Measurements from ENCODE around the gene KATNAL2. TPM values are rescaled to one million over a fixed set of nuclear protein-coding genes. Genes with fewer than 3 reads are reported as not detected.

KATNAL2 gene
- total RNA-seq, 2 experiments from 2014 or later: 0.87 to 1.0 TPM

- Mint-ChIP-seq H3K36me3 (ENCODE audit: low read depth) (peaks cover 17% of the 10 kb centered on the region), H3K4me1 (peaks cover 14% of the 10 kb centered on the region), H3K27ac (no peak overlapping the region), H3K9me3 (no peaks in the 10 kb centered on the region), H3K4me3 (no peak overlapping the region), H3K27me3 (no peaks in the 10 kb centered on the region)
- ChIA-PET CTCF (no interaction called here), POLR2A (no interaction called here)
- DNase-seq: no peak
Measured at GRCh38 chr18:46909497-46909896, 7.9 kb upstream of the KATNAL2 start.

DNA sequence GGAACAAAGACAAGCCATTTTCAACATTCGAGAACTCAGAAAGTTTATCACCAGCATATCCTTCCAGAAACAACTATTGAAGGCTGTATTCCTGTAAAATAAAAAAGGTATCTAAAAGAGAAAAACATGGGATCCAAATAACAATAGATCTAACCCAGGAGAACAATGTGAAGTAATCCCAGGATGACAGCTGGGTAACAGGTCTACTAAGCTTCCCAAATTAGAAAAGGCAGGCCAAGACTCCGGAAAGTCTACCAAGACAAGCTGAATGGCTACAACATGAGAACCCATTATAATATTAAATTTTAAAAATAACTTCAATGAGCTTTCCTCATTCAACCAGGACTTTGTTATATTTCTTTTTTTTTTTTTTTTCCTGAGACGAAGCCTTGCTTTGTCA lies 6.5 kb upstream of the KATNAL2 start:
- Mint-ChIP-seq H3K27me3 (no peaks in the 10 kb centered on the region), H3K27ac (no peak overlapping the region), H3K4me3 (no peak overlapping the region), H3K36me3 (ENCODE audit: low read depth) (peaks cover 15% of the 10 kb centered on the region), H3K9me3 (no peaks in the 10 kb centered on the region), H3K4me1 (peaks cover 27% of the 10 kb centered on the region)
- POLR2A ChIA-PET: no interaction called here
- CTCF ChIA-PET: interaction anchor here (0.6 kb wide), 2 partner anchors 34 to 205 kb away, joined by 4 read pairs; no protein-coding TSS in a partner anchor
- no peak for DNase-seq

DNA sequence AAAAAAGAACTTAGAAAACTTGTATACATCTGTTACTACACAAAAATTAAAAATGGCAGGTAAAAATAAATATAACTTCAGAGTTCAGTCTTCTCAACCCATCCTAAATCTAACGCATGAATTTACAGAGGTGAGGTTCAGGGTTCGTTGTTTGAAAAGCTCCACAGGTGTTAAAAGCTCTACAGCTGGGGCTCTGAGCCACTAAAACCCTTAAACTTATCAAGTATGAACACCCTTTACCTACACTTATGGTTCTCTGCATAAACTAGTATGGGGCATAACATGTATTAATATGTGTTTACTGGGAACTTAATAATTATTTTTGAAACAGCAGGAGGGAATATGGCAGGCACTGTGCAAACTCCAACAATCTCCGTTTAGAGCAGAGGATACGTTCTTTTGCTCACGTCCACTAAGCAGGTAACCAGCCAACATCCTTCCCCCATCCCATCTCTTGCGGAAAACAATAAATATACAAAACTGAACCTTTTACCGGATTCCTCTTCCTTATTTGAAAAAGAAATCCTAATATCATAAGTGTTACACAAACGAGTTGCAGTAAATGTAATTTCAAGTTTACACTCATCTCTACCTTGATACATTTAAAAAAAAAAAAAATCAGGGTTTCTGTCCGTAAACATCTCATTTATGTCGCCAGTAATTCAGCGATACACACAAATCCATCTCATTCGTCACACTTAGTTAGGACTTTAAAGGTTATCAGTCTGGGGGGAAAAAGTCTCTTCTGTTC lies 1.4 kb upstream of the KATNAL2 start:
- H3K4me1 Mint-ChIP-seq: peaks cover 44% of the 10 kb centered on the region
- peaks cover 2% of the 10 kb centered on the region for H3K36me3 Mint-ChIP-seq (ENCODE audit: low read depth)
- CTCF ChIA-PET: no interaction called here
- peak overlapping the region; percentile 89 for H3K27ac Mint-ChIP-seq
- POLR2A ChIA-PET: no interaction called here
- H3K4me3 Mint-ChIP-seq: peak overlapping the region; percentile 81
- H3K9me3 Mint-ChIP-seq: no peaks in the 10 kb centered on the region
- DNase-seq: no peak
- H3K27me3 Mint-ChIP-seq: no peaks in the 10 kb centered on the region

DNA sequence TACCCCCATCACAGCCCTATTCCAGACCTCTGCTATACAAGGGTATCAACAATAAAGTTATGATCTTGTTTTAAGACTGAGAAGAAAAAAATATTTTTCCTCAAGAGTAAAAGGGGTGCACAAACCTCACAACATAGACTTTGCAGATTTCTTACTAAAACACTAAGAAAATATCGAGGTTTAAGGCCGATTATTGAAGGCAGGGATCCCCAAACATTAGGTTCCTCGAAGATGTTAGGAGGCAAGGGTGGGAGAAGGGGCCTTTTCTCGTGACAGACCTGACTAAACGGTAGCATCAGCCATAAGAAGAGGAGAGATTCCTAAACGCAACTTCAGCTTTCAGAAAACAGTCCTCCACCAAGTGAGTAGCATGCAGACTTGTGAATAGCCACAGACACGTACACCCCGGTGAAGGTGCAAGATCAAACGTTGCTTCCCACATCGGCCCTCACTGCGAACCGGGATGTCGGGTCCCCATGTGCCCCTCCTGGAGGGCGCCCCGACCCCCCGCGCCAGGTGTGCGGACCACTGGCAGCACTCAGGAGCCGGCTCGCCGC lies 773 bp upstream of the KATNAL2 start:
- peak overlapping the region; percentile 89 for H3K27ac Mint-ChIP-seq
- H3K9me3 Mint-ChIP-seq: no peaks in the 10 kb centered on the region
- H3K36me3 Mint-ChIP-seq (ENCODE audit: low read depth): peaks cover 2% of the 10 kb centered on the region
- ChIA-PET POLR2A (no interaction called here), CTCF (interaction anchor here (0.5 kb wide), 1 partner anchor 143 kb away, joined by 3 read pairs; no protein-coding TSS in a partner anchor)
- H3K27me3 Mint-ChIP-seq: no peaks in the 10 kb centered on the region
- H3K4me3 Mint-ChIP-seq: peak overlapping the region; percentile 81
- peak; percentile 45 for DNase-seq
- peaks cover 44% of the 10 kb centered on the region for H3K4me1 Mint-ChIP-seq

DNA sequence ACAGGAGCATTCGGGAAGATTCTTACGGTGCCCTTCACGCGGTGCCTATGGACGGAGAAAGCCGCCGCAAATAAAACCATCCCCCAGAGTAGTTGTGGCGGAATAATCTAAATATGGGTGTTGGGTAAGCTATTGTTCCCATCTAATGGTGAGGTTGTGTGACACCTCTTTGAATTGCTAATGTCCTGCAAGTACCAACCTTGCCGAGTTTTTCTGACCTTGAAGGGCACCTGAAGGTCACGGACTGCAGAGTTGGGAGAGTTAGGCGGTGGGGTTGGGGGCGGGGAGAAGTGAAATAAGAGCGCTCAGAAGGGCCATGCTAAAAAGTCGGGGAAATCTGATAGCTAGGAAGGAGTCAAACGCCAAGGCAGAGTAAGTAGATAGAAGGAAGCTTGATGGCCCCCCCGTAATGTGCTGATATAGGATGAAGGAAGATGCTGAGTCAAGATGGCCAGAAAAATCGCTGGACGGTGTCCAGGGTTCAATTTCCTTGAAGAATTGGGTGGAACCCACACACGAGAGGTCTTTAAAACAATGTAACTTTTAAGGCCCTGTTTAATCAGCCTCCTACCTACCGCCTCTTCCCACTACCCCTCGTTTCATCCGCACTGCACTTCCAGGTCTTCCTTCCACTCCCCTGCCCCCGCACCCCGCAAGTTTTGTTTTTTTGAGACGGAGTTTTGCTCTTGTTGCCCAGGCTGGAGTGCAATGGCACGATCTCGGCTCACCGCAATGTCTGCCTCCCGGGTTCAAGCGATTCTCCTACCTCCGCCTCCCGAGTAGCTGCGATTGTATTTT lies 600 bp downstream of the KATNAL2 start:
- POLR2A ChIA-PET: interaction anchor here (0.7 kb wide), 1 partner anchor 171 kb away, joined by 3 read pairs; no protein-coding TSS in a partner anchor
- Mint-ChIP-seq H3K9me3 (no peaks in the 10 kb centered on the region), H3K36me3 (ENCODE audit: low read depth) (peaks cover 2% of the 10 kb centered on the region), H3K4me3 (peak overlapping the region; percentile 81), H3K27me3 (no peaks in the 10 kb centered on the region), H3K4me1 (peaks cover 44% of the 10 kb centered on the region), H3K27ac (peak overlapping the region; percentile 82)
- CTCF ChIA-PET: interaction anchor here (0.9 to 1.1 kb wide), 2 partner anchors 16 to 22 kb away, joined by 3 read pairs; no protein-coding TSS in a partner anchor
- DNase-seq: peak; percentile 14

- peaks cover 2% of the 10 kb centered on the region for H3K27me3 Mint-ChIP-seq
- H3K9me3 Mint-ChIP-seq: no peaks in the 10 kb centered on the region
- POLR2A ChIA-PET: no interaction called here
- H3K4me1 Mint-ChIP-seq: peaks cover 27% of the 10 kb centered on the region
- no peak for DNase-seq
- no peak overlapping the region for H3K4me3 Mint-ChIP-seq
- no peaks in the 10 kb centered on the region for H3K36me3 Mint-ChIP-seq (ENCODE audit: low read depth)
- CTCF ChIA-PET: no interaction called here
- no peak overlapping the region for H3K27ac Mint-ChIP-seq
Measured at GRCh38 chr18:46920067-46920466, 2.7 kb downstream of the KATNAL2 start.

GRCh38 chr18:46920653-46921052 lies 3.3 kb downstream of the KATNAL2 start:
- Mint-ChIP-seq H3K4me3 (no peak overlapping the region), H3K9me3 (no peaks in the 10 kb centered on the region), H3K36me3 (ENCODE audit: low read depth) (no peaks in the 10 kb centered on the region), H3K27me3 (peaks cover 2% of the 10 kb centered on the region), H3K27ac (no peak overlapping the region), H3K4me1 (peaks cover 21% of the 10 kb centered on the region)
- no peak for DNase-seq
- ChIA-PET POLR2A (no interaction called here), CTCF (no interaction called here)

GRCh38 chr18:46939337-46939963 lies 22.0 kb downstream of the KATNAL2 start:
- Mint-ChIP-seq H3K36me3 (ENCODE audit: low read depth) (no peaks in the 10 kb centered on the region), H3K27me3 (peaks cover 8% of the 10 kb centered on the region), H3K9me3 (no peaks in the 10 kb centered on the region), H3K4me3 (no peak overlapping the region), H3K4me1 (peaks cover 3% of the 10 kb centered on the region), H3K27ac (no peak overlapping the region)
- CTCF ChIA-PET: interaction anchor here (1.0 kb wide), 1 partner anchor 21 kb away, joined by 3 read pairs; no protein-coding TSS in a partner anchor
- POLR2A ChIA-PET: no interaction called here
- DNase-seq: no peak

DNA sequence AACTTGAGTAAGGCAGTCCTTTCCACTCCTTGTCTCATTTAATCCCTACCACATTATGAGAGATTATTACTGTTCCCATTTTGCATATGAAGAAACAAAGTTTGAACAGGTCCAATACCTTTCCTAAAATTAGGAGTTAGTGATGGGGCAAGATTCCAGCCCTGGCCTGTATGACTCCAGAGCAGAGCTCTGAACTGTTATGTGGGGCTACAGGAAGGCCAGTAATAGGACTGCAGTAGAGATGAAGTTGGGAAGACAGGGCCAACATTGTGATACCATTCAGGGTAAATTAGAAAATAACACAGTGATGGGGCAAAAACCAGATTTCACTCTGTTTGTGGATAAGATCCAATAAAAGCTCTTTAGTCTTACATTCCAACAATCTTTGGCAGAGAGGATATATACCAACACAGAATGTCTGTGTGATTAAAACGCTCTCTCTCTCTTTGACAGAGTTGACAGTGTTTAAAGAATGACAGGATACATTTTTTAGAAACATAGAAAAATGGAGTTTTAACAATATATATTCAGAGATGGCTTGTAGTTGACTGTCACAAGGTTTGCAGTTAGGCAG lies 22.7 kb downstream of the KATNAL2 start:
- CTCF ChIA-PET: interaction anchor here (0.5 to 1.0 kb wide), 2 partner anchors 22 to 166 kb away, joined by 3 read pairs; no protein-coding TSS in a partner anchor
- DNase-seq: no peak
- peaks cover under 1% of the 10 kb centered on the region for H3K4me1 Mint-ChIP-seq
- POLR2A ChIA-PET: no interaction called here
- no peaks in the 10 kb centered on the region for H3K36me3 Mint-ChIP-seq (ENCODE audit: low read depth)
- no peak overlapping the region for H3K27ac Mint-ChIP-seq
- peaks cover 8% of the 10 kb centered on the region for H3K27me3 Mint-ChIP-seq
- no peaks in the 10 kb centered on the region for H3K9me3 Mint-ChIP-seq
- H3K4me3 Mint-ChIP-seq: no peak overlapping the region

GRCh38 chr18:46942646-46943045 lies 25.2 kb downstream of the KATNAL2 start:
- ChIA-PET CTCF (no interaction called here), POLR2A (no interaction called here)
- Mint-ChIP-seq H3K36me3 (ENCODE audit: low read depth) (no peaks in the 10 kb centered on the region), H3K27me3 (peaks cover 10% of the 10 kb centered on the region), H3K4me1 (no peaks in the 10 kb centered on the region), H3K9me3 (no peaks in the 10 kb centered on the region), H3K27ac (no peak overlapping the region), H3K4me3 (no peak overlapping the region)
- no peak for DNase-seq

DNA sequence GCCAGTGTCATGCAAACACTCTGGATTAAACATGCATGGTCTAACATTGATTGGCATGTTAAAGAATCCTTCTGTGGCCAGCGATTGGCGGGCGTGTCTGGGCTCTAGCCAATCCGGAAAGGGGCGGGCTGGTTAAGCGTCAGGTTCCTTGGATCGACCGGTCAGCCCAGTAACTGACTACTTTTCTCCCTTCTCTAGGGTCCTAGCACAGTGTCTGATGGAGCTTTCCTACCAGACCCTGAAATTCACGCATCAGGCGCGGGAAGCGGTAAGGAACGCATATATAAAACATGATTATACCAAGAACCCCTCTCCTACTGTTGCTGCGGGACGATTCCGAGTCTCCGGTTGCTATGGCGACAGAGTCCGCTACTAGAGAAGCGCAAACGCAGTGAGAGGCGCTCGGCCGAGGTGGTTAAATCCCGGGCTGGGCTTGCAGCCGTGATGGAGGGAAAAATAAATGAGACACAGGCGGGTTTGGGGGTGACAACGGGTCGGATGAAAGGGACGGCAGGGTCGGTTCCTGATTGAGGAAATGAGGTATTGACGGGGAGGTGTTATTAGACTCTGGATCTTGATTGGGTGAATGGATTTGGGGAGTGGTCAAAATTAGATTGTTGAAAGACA lies 29.4 kb downstream of the KATNAL2 start:
- H3K4me3 Mint-ChIP-seq: no peak overlapping the region
- no peak overlapping the region for H3K27ac Mint-ChIP-seq
- no peaks in the 10 kb centered on the region for H3K4me1 Mint-ChIP-seq
- H3K36me3 Mint-ChIP-seq (ENCODE audit: low read depth): no peaks in the 10 kb centered on the region
- POLR2A ChIA-PET: no interaction called here
- CTCF ChIA-PET: no interaction called here
- peaks cover 12% of the 10 kb centered on the region for H3K27me3 Mint-ChIP-seq
- H3K9me3 Mint-ChIP-seq: no peaks in the 10 kb centered on the region
- DNase-seq: peak; percentile 68

DNA sequence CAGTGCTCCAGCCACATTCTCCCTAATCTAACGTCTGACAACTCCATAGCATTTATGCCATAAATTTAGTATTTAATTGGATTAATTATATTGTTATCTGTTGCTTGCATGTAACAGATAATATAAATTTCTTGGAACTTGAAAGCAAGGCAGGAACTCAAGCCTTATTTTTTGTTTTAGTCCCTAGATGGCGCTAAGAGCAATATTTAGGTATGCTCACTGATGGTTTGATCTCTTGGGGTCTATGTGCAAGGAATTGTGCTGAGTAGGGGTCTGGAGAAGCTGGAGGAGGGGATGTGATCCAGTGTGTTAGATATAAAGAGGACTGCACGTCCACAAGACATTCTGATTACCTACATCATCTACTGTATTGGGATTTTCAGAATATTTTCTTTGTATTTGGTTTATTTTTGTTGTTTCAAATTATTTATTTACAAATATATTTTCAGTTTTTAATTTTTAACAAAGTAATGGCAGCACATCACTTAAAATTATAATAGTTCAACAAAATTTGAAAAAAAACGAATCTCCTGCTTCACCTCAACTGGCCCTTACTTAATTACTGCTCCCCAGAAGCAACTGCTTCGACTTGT lies 32.8 kb downstream of the KATNAL2 start:
- Mint-ChIP-seq H3K4me1 (no peaks in the 10 kb centered on the region), H3K9me3 (no peaks in the 10 kb centered on the region), H3K27me3 (peaks cover 6% of the 10 kb centered on the region), H3K36me3 (ENCODE audit: low read depth) (no peaks in the 10 kb centered on the region), H3K4me3 (no peak overlapping the region), H3K27ac (no peak overlapping the region)
- no peak for DNase-seq
- ChIA-PET POLR2A (no interaction called here), CTCF (interaction anchor here (0.6 kb wide), 2 partner anchors 10 to 37 kb away, joined by 3 to 4 read pairs; no protein-coding TSS in a partner anchor)
